HG03066 (cell line): ENCODE measurements around the gene PRDM1.

Source experiments
- ATAC-seq: cut with Tn5 transposase; IDR thresholded peaks from one replicate; pipeline ENCODE4 v1.9.1; 2021; ENCODE audit warnings: low read depth; ENCODE audit not compliant: unreplicated experiment

The PRDM1 gene

GRCh38 chr6:106094261-106094963, 8.3 kb downstream of the PRDM1 start:
- ATAC-seq: no peak

GRCh38 chr6:106094964-106095335, 8.8 kb downstream of the PRDM1 start:
- no peak for ATAC-seq

- peak; percentile 45 for ATAC-seq
Observed at GRCh38 chr6:106097411-106098231, 11.5 kb downstream of the PRDM1 start.

DNA sequence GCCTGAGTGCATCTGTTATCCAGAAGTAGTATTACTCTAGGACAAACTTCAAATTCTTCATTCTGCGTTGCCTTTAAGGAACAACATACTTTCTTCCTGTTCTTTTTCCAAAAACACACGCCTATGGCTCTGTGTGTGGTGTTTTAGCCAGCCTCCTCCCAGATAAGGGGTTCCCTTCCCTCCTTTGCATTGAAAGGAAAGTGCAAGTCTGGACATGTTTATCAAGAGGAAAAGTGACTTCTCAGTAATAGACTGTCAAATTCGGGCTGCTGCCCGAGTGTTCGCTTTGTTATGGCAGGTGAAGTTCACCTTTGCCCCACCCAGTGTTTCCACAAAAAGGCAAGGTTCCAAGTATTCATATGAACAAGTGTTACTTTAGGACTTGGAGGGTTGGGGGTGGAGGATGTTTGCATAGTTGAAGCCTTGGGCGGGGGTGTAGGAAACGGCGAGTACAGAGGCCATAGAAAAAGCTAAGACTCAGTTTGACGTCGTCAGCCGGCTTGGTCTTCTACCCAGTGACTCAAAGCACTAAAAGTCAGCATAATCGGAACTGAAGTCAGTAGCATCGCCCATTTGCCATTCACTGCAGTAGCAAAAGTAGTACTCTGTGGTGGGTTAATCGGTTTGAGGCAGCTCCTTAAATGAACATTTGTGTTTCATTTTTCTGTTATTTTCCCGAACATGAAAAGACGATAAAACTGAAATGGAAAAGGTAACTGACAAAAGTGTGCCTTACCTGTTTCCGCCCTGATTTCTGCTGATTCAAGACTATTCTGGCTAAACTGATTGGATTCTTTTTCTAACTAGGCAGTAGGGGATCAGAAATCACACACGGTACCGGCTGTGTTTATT, 12.5 kb downstream of the PRDM1 start:
- peak; percentile 38 for ATAC-seq

DNA sequence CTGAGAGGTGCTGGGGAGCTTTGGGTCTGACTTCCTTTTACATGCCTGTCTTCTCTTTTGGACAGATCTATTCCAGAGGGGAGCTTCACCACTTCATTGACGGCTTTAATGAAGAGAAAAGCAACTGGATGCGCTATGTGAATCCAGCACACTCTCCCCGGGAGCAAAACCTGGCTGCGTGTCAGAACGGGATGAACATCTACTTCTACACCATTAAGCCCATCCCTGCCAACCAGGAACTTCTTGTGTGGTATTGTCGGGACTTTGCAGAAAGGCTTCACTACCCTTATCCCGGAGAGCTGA, 13.1 kb downstream of the PRDM1 start:
- no peak for ATAC-seq

- no peak for ATAC-seq
Observed at GRCh38 chr6:106100755-106101154, 14.6 kb downstream of the PRDM1 start.

- no peak for ATAC-seq
Observed at GRCh38 chr6:106101466-106101865, 15.3 kb downstream of the PRDM1 start.

DNA sequence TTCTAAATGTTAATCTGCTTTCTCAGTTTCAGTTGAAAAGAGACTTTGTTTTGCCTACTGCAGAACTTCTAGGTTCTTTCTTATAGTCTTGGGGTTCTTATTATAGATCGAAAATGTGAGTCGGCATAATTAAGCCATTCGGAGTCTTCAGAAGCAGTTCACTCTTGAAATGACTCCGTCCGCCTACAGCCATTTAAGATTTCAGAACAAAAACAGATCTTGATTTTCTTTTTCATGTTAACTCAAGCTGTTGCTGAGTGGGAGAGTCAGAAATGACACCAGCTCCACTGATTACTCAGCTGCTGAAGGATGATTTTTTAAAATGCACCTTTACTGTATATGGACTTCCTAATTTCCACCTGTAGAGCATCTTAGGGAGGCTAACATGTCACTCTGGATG, 15.9 kb downstream of the PRDM1 start:
- ATAC-seq: peak; percentile 59

GRCh38 chr6:106102967-106103727, 17.0 kb downstream of the PRDM1 start:
- ATAC-seq: no peak

- ATAC-seq: peak; percentile 38
Observed at GRCh38 chr6:106103728-106104109, 17.6 kb downstream of the PRDM1 start.

GRCh38 chr6:106104476-106104875, 18.3 kb downstream of the PRDM1 start:
- no peak for ATAC-seq

DNA sequence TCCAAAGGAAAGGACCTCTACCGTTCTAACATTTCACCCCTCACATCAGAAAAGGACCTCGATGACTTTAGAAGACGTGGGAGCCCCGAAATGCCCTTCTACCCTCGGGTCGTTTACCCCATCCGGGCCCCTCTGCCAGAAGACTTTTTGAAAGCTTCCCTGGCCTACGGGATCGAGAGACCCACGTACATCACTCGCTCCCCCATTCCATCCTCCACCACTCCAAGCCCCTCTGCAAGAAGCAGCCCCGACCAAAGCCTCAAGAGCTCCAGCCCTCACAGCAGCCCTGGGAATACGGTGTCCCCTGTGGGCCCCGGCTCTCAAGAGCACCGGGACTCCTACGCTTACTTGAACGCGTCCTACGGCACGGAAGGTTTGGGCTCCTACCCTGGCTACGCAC, 18.8 kb downstream of the PRDM1 start:
- no peak for ATAC-seq

DNA sequence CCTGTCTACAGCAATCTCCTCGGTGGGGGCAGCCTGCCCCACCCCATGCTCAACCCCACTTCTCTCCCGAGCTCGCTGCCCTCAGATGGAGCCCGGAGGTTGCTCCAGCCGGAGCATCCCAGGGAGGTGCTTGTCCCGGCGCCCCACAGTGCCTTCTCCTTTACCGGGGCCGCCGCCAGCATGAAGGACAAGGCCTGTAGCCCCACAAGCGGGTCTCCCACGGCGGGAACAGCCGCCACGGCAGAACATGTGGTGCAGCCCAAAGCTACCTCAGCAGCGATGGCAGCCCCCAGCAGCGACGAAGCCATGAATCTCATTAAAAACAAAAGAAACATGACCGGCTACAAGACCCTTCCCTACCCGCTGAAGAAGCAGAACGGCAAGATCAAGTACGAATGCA, 19.4 kb downstream of the PRDM1 start:
- ATAC-seq: no peak

GRCh38 chr6:106106276-106107042, 20.3 kb downstream of the PRDM1 start:
- ATAC-seq: no peak

DNA sequence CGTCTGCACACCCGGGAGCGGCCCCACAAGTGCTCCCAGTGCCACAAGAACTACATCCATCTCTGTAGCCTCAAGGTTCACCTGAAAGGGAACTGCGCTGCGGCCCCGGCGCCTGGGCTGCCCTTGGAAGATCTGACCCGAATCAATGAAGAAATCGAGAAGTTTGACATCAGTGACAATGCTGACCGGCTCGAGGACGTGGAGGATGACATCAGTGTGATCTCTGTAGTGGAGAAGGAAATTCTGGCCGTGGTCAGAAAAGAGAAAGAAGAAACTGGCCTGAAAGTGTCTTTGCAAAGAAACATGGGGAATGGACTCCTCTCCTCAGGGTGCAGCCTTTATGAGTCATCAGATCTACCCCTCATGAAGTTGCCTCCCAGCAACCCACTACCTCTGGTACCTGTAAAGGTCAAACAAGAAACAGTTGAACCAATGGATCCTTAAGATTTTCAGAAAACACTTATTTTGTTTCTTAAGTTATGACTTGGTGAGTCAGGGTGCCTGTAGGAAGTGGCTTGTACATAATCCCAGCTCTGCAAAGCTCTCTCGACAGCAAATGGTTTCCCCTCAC, 21.0 kb downstream of the PRDM1 start:
- ATAC-seq: no peak

DNA sequence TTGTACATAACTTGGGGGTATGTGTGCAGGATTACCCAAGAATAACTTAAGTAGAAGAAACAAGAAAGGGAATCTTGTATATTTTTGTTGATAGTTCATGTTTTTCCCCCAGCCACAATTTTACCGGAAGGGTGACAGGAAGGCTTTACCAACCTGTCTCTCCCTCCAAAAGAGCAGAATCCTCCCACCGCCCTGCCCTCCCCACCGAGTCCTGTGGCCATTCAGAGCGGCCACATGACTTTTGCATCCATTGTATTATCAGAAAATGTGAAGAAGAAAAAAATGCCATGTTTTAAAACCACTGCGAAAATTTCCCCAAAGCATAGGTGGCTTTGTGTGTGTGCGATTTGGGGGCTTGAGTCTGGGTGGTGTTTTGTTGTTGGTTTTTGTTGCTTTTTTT, 22.0 kb downstream of the PRDM1 start:
- no peak for ATAC-seq

- no peak for ATAC-seq
Observed at GRCh38 chr6:106109029-106109428, 22.9 kb downstream of the PRDM1 start.

- no peak for ATAC-seq
Observed at GRCh38 chr6:106110164-106110826, 24.2 kb downstream of the PRDM1 start.

DNA sequence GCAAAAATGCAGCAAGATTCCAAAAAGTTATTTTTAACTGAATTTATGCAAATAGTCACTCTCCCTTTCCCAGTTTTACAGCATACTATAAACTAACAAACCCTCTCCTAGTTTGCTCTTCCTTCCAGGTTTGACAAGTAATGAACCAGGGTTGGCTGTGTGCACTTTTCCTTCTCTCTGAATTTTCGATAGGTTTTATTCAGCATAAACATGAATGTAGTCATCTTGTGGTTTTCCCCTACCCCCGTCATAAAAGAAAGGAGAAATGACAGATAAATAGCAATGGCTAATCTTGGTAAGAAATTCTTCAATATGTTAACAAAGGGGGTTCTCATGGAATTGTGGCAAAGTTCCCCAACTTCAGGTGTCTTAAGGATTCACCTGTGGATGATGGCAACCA, 26.3 kb downstream of the PRDM1 start:
- no peak for ATAC-seq
